ENCODE measurements around the gene PCGF3. TPM values are rescaled to one million over a fixed set of nuclear protein-coding genes. Genes with fewer than 3 reads are reported as not detected.

Gene PCGF3
- total RNA-seq, 1 experiment from 2014 or later: 66.3 TPM

DNA sequence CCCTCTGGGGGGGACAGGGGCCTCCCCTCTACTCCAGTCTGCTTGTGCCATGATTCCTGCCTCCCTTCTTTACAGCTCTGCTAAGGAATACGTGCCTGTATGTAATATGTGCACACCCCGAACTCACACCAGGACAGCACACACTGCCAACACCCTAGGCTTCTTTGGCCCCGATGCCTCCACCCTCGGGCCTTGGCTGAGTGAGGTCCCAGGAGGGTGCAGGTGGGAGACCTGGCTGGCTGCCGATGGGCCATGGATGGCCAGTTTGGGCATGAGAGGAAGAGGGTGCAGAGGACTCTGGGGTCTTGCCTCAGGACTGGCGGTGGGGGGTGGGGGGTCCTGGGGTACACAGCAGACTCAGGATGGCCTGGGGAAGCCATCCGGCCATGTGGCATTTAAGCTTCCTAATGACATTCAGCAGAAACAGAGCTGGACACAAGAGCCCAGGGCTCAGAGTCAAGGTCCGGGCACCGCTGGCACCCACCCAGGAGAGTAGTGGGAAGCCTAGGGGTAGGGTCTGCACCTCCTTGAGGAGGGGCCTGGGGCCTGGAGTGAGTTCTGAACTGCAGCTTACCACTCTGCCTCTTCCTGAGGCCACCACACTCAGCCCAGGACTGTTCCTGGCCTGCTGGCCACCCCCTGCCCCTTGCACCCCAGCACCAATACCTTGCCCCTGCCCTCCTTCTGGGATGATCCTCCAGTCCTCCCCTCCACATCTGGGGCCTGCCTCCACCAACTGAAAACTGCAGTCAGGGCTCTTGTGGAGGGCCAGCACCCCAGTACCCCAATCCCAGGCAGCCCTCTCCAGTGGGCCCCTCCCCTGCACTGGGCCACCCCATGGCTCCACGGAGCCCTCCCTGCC, 2.1 kb upstream of the PCGF3 start:
- no peak overlapping the region for H3K4me2 ChIP-seq (ENCODE audit: low read length)
- intact Hi-C loops (cut with micrococcal nuclease): no loop called here
- no peak for TF ChIP-seq SRF (IDR thresholded peaks at IDR 0.05; ENCODE audit: low read depth)
- no peak for TF ChIP-seq ZNF274 (IDR thresholded peaks at IDR 0.05; ENCODE audit: low read depth, low read length)
- TF ChIP-seq, protein P1, sequence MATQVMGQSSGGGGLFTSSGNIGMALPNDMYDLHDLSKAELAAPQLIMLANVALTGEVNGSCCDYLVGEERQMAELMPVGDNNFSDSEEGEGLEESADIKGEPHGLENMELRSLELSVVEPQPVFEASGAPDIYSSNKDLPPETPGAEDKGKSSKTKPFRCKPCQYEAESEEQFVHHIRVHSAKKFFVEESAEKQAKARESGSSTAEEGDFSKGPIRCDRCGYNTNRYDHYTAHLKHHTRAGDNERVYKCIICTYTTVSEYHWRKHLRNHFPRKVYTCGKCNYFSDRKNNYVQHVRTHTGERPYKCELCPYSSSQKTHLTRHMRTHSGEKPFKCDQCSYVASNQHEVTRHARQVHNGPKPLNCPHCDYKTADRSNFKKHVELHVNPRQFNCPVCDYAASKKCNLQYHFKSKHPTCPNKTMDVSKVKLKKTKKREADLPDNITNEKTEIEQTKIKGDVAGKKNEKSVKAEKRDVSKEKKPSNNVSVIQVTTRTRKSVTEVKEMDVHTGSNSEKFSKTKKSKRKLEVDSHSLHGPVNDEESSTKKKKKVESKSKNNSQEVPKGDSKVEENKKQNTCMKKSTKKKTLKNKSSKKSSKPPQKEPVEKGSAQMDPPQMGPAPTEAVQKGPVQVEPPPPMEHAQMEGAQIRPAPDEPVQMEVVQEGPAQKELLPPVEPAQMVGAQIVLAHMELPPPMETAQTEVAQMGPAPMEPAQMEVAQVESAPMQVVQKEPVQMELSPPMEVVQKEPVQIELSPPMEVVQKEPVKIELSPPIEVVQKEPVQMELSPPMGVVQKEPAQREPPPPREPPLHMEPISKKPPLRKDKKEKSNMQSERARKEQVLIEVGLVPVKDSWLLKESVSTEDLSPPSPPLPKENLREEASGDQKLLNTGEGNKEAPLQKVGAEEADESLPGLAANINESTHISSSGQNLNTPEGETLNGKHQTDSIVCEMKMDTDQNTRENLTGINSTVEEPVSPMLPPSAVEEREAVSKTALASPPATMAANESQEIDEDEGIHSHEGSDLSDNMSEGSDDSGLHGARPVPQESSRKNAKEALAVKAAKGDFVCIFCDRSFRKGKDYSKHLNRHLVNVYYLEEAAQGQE (IDR thresholded peaks at IDR 0.05; ENCODE audit: low read depth): no peak
- no peak for TF ChIP-seq SP1 (IDR thresholded peaks at IDR 0.05; ENCODE audit: low read depth)
- TF ChIP-seq SIN3A (IDR thresholded peaks at IDR 0.05; ENCODE audit: low read depth): no peak
- no peak for TF ChIP-seq CBX3 (IDR thresholded peaks at IDR 0.05; ENCODE audit: low read depth)
- TF ChIP-seq ELF1 (IDR thresholded peaks at IDR 0.05; ENCODE audit: borderline replicate concordance, low read depth): no peak
- TF ChIP-seq, protein P2, sequence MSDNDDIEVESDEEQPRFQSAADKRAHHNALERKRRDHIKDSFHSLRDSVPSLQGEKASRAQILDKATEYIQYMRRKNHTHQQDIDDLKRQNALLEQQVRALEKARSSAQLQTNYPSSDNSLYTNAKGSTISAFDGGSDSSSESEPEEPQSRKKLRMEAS (IDR thresholded peaks at IDR 0.05): no peak
- TF ChIP-seq RAD21 (IDR thresholded peaks at IDR 0.05; ENCODE audit: low read depth): no peak
- TF ChIP-seq TCF7L2 (IDR thresholded peaks at IDR 0.05; ENCODE audit: borderline replicate concordance, extremely low read depth, insufficient read depth, insufficient read length): no peak
- TF ChIP-seq EGR1 (IDR thresholded peaks at IDR 0.05; ENCODE audit: low read depth): no peak
- TF ChIP-seq POLR2AphosphoS5 (IDR thresholded peaks at IDR 0.05; ENCODE audit: low read depth, low read length): no peak
- TF ChIP-seq, protein P3, sequence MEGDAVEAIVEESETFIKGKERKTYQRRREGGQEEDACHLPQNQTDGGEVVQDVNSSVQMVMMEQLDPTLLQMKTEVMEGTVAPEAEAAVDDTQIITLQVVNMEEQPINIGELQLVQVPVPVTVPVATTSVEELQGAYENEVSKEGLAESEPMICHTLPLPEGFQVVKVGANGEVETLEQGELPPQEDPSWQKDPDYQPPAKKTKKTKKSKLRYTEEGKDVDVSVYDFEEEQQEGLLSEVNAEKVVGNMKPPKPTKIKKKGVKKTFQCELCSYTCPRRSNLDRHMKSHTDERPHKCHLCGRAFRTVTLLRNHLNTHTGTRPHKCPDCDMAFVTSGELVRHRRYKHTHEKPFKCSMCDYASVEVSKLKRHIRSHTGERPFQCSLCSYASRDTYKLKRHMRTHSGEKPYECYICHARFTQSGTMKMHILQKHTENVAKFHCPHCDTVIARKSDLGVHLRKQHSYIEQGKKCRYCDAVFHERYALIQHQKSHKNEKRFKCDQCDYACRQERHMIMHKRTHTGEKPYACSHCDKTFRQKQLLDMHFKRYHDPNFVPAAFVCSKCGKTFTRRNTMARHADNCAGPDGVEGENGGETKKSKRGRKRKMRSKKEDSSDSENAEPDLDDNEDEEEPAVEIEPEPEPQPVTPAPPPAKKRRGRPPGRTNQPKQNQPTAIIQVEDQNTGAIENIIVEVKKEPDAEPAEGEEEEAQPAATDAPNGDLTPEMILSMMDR (IDR thresholded peaks at IDR 0.05 in 2 of 3, conservative IDR thresholded peaks at IDR 0.05 in 1 of 3; ENCODE audit: borderline replicate concordance in 1 of 3, insufficient read depth in 1 of 3, low read depth in 2 of 3, low read length in 2 of 3): no peak
- no peak for TF ChIP-seq CEBPB (IDR thresholded peaks at IDR 0.05; ENCODE audit: low read depth)
- no peak for TF ChIP-seq YY1 (IDR thresholded peaks at IDR 0.05; ENCODE audit: extremely low read depth, insufficient replicate concordance, low read depth, low read length)
- TF ChIP-seq JUND (IDR thresholded peaks at IDR 0.05): no peak
- TF ChIP-seq, protein P4, sequence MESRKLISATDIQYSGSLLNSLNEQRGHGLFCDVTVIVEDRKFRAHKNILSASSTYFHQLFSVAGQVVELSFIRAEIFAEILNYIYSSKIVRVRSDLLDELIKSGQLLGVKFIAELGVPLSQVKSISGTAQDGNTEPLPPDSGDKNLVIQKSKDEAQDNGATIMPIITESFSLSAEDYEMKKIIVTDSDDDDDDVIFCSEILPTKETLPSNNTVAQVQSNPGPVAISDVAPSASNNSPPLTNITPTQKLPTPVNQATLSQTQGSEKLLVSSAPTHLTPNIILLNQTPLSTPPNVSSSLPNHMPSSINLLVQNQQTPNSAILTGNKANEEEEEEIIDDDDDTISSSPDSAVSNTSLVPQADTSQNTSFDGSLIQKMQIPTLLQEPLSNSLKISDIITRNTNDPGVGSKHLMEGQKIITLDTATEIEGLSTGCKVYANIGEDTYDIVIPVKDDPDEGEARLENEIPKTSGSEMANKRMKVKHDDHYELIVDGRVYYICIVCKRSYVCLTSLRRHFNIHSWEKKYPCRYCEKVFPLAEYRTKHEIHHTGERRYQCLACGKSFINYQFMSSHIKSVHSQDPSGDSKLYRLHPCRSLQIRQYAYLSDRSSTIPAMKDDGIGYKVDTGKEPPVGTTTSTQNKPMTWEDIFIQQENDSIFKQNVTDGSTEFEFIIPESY (IDR thresholded peaks at IDR 0.05; ENCODE audit: extremely low read depth, insufficient replicate concordance, low read length): no peak
- no peak for TF ChIP-seq EZH2 (IDR thresholded peaks at IDR 0.05)
- no peak overlapping the region for H2AFZ ChIP-seq (ENCODE audit: low read depth, low read length, poor library complexity, severe bottlenecking)
- no peaks in the 10 kb centered on the region for H3K36me3 ChIP-seq (ENCODE audit: control insufficient read depth in 1 of 2, insufficient read depth in 2 of 2, low read length in 2 of 2)
- H3K9ac ChIP-seq (ENCODE audit: low read length): no peak overlapping the region
- POLR2A ChIA-PET: no interaction called here
- BruUV-seq (replicated peaks): no TSS peak
- H3K9me2 ChIP-seq (ENCODE audit: insufficient read depth): no peaks in the 10 kb centered on the region
- no peak overlapping the region for H3K4me3 ChIP-seq (replicated peaks in 1 of 2; ENCODE audit: low read depth in 1 of 2, low read length in 2 of 2)
- RAD21 ChIA-PET (ENCODE audit: low non-redundant PET in 1 of 2, low total read pairs in 2 of 2, uncharacterized antibody in 2 of 2, unreplicated experiment in 2 of 2): no interaction called here
- H3K9me3 ChIP-seq (ENCODE audit: control insufficient read depth in 1 of 2, insufficient read depth in 1 of 2, low read depth in 1 of 2, low read length in 2 of 2): no peaks in the 10 kb centered on the region
- no peaks in the 10 kb centered on the region for H3K27me3 ChIP-seq (ENCODE audit: insufficient read depth, low read length)
- DNase-seq (ENCODE audit: low read depth, low spot score) (no peak), ATAC-seq (no peak)
- no peak overlapping the region for H3K27ac ChIP-seq (ENCODE audit: low read depth, low read length)
- H3K79me2 ChIP-seq (ENCODE audit: insufficient read depth, low read length): peaks cover 23% of the 10 kb centered on the region
- H3K4me1 ChIP-seq (ENCODE audit: control insufficient read depth in 1 of 2, insufficient read depth in 2 of 2, low read length in 2 of 2): peaks cover 3 to 9% of the 10 kb centered on the region in 2 experiments; a peak in 3 of 4 replicates
- CTCF ChIA-PET: no interaction called here
- H4K20me1 ChIP-seq (ENCODE audit: insufficient read depth): no peaks in the 10 kb centered on the region
